HG03280 (cell line): Measurements from ENCODE around the gene ZNF174.

ENCODE experiments used
- ATAC-seq: cut with Tn5 transposase; IDR thresholded peaks from one replicate; pipeline ENCODE4 v1.9.1; 2021; ENCODE audit warnings: mild to moderate bottlenecking, moderate library complexity; ENCODE audit not compliant: unreplicated experiment

ZNF174 gene

DNA sequence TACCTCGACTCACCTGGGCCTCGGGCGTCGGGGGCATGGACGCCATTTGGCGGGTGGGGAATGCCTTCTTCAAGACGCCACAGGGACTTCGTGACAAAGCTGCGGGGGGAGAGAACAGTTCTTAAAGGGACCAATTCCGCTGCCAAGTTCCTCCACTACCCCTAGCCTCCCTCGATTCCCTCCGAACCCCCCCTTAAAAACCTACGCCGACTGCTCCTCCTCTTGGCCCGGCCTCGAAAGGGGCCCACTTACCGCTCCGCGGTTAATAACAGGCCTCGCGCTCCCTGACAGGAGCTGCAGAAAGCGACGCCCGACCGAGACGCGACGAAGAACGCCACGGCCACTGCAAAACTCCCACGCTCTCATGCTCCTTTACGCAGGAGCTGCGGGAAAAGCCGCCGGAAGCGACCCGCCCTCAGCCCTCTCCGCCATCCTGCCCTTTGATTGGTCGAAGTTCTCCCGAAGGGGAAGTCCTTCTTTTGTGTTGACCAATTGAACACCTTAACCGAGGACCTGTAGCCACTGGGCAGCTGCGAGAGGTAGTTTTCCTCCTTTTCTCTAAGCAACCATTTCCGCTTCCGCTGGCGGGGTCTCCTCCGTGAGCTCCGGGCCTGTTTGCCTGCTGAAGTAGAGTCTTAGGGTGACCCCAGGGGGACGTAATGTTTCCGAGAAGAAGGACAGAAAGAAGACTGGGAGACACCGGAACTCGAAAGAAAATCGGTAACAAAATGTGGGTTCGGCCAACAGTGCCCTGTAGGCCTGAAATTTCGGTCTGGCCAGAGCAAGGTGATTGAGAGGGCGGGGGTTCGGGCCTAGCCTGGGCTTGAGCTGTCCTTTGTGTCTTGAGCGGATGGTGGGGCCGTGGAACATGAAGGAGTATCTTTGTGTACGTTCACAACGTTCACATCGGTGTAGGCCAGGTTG lies 42.4 kb downstream of the ZNF174 start, which contains the start of the genes NAA60 and ZNF597:
Gene NAA60 (plus strand): TSS at position 573 of the 924 bp plus-strand sequence. CDS start 32,548 bp downstream, outside the sequence.
Gene ZNF597 (minus strand): TSS at position 397 of the 924 bp plus-strand sequence. CDS start 351 bp downstream, at position 46.
- peak; percentile 91 for ATAC-seq

DNA sequence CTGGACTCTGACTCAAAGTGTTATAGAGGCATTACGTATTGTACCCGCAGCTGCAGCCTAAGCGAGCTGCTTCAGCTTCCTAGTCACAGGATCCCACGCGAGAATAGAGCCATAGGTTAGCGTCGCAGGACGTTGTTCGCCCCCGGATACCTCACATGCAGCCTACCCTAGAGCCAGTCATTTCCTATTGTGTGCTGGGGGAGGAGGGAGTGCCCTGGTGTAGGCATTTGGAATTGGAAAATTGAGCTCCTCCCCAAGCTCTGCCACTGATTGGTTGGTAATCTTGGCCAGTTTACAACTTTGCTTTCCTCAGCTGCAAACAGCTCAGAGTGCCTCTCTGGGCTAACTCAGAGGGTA lies 43.0 kb downstream of the ZNF174 start:
- ATAC-seq, result no peak

DNA sequence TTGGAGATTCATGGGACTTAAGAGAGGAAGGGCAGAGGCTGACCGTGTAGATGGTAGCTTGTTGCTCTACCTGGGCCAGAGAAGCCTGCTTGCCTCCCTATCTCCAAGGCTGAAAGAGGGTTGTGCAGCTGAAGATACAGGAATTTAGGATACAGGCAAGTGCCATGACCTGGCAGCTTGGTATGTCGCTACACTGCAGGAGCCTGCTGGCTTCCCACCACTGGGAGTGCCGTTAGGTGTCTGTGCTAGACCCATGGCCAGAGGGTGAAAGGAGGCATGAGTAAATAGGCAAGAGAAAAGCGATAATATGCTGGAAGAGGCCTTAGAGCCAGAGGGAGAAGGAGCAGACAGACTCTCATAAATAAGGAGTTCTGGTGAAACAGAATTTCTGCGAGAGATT lies 53.1 kb downstream of the ZNF174 start:
- no peak for ATAC-seq

DNA sequence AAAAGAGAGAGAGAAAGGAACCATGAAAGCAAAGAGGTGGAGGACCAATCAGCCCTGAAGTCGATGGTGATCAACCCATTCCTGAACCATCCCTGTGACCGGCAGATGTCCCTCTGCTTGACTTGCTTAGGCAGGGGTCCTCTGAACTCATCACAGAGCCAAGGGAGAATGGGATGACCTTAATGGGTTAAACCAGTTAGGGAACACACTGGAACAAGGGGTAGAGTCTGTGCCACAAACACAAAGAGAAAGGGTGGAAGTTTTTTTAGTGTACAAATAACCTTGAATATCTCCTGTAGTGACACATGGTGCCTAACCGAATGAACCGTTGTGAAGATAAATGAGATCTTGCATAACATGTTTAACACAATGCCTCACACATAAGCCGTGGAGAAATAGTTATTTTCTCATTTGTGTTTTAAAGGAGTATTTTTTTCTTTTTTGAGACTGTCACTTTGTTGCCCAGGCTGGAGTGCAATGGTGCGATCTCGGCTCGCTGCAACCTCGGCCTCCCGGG lies 53.7 kb downstream of the ZNF174 start:
- no peak for ATAC-seq

DNA sequence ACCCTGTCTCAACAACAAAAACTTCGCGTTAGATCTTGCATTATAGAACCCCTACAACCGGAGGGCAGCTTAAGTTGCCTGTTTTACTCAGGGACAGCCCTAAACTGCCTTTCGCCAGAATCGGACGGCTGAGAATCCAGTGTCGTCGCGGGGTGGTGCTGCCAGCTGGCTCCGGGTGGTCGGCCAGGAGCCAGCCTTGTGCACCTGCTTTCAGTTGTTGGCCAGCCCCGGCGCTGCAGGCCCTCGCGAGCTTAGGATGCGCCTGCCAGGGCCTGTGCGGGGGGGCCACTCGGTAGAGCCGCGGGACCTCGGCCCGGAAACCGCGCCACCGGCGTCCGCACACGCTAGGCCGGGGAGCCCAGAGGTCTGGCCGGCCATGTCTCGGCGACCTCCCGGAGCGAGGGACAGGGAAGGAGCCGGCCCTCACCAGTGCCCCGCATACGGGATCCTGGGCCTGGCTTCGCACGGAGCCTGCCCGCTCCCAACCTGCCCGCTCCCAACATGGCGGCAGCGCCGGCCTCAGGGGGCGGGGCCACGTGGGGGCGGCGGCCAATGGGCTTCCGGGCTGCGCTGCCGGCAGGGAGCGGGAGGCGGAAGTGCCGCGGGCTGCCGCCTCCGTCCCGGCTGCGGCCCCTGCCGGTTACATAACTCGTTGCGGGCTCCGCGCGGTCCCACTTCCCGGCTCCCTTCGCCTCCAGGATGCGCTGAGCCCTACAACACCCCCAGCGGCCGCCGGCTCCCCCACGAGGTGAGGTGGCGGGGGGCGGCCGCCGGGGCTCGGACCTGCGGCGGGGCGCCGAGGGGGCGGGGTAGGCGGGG lies 56.6 kb downstream of the ZNF174 start:
- peak; percentile 80 for ATAC-seq

DNA sequence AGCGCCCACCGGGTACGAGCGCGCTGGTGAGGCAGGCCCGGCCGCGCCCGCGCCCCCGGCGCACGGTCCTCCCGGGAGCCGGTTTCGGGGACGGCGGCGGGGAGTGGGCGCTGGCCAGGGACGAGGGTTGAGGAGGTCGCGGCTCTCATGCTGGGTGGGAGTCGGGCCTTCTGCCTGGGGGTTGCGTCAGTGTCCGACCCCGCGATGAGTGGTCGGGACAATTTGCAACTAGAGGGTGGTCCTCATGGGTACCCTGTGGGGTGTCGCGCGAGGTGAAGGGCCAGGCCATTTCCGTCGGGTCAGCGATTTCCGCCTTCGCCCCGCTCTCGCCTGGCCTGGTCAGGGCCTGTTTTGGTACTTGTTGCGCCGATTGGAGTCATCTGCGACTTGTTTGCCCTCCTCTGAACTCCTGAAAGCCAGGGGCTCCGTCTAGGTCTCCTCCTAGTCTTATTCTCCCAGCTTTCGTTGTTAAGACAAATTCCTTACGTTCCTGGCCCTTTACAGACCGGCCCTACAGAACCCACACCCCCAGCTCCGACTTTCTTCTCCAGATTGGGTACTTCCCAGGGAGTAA lies 57.4 kb downstream of the ZNF174 start:
- ATAC-seq, result peak; percentile 10

DNA sequence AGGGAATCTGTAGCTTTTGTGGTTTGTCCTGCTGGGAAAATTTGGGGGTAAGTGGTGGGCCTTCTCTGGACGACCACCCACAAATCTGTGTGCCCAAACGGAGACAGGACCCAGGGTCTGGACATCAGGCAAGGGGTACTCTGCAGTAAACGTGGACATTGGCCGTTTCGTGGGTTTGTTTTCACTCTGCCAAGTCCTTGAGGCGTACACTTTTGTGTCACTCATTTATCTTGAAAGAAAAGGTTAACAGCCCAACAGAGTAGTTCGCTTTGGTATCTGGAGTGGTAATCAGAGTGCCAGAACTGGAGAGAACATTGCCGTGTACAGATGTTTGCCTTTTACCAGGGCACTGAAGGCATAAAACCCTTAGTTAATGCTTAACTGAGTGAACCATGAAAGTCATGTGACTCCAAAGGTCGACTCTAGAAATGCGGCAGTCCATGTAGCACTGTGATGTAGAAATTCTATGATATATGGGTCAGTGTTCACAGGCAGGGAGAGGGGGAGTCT lies 57.9 kb downstream of the ZNF174 start:
- no peak for ATAC-seq
